Dermis microvascular lymphatic vessel endothelial cell (primary cell): ENCODE measurements around the gene MAP2K6. TPM values are rescaled to one million over a fixed set of nuclear protein-coding genes. Genes with fewer than 3 reads are reported as not detected.
A peak's percentile ranks its signal among the peaks of the same experiment; 100 is the strongest.

Experiments
- DNase-seq, 2 donors: peaks; one replicate each; pipeline versions ENCODE4 v3.0.0 to v3.0.0-alpha.2; 2010; ENCODE audit warnings: low read depth in 2 of 2
- total RNA-seq: library from RNA; depleted of rRNA; stranded (reverse); fragments of >200 nt; gene quantifications from 2 replicates; pipeline ENCODE4 v1.2.1, GENCODE V29; 2014

MAP2K6 gene
- total RNA-seq, 1 donor from 2014 or later: 7.3 TPM

DNA sequence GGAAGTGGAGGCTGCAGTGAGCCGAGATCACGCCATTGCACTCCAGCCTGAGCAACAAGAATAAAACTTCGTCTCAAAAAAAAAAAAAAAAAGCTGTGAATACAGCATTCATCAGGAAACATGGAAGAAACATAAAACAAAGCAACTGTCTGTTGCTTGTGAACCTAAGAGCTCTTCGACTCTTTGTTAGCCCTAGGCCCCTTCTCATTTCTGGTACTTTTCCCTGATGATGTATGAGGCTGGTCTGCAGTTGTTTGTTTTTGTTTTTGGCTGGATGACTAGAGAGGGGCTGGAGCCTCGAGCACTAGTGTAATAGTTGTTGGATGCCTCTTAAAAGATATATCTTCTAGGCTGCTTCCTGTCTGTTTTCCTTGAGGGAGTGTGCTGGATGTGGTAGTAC, 113.5 kb downstream of the MAP2K6 start:
- DNase-seq: no peak

DNA sequence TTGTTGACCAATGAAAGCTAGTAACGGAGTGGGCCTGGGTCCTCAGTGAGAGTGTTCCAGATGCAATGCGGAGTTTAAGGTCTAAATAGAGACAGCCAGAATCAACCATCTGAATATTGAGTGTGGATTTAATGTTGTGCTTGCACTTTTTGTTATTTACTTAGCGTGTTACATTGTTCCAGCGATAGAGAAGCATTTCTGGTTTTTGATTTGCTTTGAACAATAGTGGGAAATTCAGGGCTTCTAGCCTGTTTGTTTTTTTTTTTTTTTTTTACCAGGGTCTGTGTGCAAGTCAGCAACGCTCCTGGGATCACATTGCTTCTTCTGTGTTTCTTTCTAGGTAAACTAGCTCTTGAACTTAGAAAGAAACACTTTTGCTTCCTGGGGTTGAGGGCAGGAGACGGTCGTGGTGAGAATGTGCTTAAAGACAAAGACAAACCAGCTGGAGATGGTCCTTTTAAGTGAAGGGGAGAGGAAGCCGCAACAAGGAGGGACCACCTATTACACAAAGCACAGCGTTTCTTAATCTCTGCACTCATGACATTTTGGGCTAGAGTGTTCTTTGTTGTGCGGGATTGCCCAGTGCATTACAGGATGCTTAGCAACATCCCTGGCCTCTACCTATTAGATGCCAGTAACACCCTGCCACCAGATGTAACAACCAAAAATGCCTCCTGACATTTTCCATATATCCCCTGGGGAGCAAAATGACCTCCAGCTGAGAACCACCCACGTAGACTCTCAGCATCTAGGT, 119.2 kb downstream of the MAP2K6 start:
- peak; percentile 16 to 70 for DNase-seq

DNA sequence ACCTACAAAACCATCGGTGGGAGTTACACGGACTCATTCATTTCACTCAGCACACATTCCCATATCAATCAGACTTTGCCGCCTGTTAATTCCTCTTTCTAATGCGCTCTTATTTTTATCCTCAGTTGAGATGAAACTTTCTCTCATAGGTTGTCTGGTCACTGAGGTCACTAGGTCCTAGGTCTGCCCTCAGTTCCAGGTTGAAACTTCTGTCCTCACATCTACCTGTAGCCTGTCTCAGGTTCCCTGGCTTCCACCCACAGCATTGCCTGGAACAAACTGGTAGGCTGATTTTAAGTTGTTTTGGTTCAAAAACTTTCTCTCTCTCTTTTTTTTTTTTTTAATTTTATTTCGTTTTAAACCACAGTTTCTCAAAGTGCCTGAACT, 119.7 kb downstream of the MAP2K6 start:
- DNase-seq: no peak

DNA sequence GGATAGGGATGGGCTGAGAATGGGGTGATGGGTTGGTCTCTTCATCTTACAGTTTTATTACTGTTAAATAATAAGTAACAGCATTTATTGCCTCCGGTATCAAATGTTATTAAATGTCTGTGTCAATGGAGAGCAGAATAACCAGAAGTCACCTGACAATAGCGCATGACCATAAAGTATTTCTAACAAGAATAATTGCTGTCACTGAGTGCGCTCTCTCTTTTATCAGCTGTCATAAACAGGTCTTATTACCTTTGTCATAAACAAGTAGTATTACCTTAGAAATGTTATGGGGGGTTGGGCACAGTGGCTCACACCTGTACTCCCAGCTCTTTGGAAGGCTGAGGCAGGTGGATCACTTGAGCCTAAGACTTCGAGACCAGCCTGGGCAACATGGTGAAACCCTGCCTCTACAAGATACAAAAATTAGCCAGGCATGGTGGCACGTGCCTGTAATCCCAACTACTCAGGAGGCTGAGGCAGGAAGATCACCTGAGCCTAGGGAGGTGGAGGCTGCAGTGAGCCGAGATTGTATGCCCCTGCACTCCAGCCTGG, 120.6 kb downstream of the MAP2K6 start:
- DNase-seq: no peak

DNA sequence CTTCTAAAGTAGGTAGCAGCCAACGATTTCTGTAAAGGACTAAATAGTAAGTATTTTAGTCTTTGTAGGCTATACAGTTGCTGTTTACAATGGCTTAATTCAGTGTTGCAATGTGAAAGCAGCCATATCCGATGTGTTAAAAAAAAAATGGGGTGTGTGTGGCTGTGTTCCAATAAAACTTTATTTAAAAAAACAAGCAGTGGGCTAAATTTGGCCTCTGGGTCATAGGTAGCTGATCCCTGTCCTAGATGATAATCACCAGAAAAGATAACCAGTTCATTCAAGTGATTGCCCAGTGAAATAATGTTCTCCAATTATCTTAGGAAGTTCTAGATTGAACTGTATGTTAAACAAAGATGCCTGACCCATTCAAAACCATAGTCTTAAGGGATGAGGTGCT, 124.3 kb downstream of the MAP2K6 start:
- DNase-seq: no peak

DNA sequence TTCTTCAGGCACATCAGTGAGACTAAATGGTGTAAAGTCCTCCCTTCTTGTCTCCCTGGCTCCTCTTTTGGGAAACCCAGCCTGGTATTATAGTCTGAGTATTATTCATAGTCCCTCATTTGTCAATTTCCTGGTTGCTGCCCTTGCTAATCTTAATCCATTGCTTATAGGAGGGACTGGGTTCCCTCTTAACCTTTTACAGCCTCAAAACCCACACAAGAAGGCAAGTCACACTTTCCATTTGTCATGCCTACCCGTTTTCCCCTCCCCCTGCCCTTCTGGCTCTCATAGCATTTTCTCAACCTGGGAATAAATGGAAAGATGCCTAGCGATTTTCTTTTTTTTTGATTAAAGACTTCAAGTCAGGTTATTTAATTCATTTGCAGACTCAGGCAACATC, 124.8 kb downstream of the MAP2K6 start:
- DNase-seq: no peak

DNA sequence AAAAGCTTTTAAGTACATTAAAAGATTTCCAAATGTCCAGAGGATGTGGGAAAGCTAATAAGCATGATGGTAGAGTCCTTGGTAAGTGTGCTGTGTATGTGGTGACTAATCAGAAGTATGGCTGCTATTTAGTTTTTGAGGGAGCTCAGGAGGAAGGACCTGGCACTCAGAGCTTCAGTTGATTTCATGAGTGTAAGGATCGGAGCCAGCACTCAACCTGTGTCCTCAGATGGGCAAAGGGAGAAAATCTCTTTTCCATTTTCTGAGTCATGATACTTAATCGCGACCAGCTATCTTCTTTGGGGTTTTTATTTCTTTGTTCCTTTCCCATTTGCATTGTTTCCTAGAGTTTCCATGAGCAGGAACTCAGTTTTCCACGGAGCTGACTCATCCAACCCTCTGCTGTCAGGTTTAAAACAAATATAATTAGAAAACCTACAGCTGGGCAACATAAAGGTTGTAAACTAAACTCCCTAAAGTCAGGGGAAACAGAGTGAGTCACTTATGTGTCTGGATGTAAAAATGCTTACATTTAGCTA, 125.4 kb downstream of the MAP2K6 start:
- DNase-seq: peak; percentile 69 to 95

DNA sequence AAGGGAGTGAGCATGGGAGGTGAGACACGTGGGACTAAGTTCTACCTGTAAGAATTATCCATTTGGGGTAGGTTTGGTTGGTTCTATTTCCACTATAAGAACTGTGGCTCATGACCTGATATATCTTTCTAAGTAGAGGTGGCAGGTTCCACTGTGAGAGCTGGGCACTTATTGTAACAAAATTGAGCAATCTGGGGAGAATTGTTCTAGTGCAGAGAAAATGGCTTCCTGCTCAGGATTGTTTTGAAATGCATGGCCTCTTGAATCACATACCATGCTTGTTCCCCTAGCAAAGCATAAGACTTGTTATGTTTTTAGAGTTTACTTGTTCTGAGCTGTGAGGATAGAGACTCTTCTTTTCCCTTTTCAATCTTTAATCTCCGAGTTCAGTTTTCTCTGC, 125.9 kb downstream of the MAP2K6 start:
- no peak for DNase-seq

DNA sequence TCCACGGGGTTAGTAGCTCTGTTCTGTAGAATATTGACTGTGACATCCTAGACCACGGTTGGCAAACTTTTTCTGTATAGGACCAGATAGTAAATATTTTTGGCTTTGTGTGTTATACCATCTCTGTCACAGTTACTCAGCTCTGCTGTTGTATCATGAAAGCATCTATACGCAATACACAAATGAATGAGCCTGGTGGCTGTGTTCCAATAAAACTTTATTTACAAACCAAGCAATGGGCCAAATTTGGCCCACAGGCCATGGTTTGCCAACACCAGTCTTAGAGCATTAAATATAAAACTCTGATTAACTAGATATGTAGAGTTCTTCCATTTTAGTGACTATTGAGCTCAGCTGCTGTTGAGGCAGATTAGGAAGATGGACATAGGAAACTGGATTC, 132.7 kb downstream of the MAP2K6 start:
- no peak for DNase-seq

DNA sequence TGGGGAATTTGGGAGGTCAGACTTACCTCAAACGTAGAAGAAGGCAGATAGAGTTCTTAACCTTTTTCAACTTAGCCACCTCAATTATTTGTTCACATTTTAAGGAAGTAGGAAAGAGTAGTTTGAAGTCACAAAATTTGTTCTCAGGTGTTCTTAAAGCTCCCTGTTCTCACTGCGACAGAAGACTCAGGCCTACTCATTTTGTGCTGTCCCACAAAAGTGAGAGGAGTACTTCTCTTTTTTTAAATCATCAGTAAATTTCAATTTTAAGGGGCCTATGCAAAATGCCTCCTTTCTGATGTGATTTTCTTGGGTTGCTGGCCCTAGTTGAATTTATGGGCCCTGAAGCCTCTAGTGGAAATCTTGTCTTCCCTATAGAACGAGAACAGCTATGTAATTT, 133.4 kb downstream of the MAP2K6 start:
- DNase-seq: no peak

DNA sequence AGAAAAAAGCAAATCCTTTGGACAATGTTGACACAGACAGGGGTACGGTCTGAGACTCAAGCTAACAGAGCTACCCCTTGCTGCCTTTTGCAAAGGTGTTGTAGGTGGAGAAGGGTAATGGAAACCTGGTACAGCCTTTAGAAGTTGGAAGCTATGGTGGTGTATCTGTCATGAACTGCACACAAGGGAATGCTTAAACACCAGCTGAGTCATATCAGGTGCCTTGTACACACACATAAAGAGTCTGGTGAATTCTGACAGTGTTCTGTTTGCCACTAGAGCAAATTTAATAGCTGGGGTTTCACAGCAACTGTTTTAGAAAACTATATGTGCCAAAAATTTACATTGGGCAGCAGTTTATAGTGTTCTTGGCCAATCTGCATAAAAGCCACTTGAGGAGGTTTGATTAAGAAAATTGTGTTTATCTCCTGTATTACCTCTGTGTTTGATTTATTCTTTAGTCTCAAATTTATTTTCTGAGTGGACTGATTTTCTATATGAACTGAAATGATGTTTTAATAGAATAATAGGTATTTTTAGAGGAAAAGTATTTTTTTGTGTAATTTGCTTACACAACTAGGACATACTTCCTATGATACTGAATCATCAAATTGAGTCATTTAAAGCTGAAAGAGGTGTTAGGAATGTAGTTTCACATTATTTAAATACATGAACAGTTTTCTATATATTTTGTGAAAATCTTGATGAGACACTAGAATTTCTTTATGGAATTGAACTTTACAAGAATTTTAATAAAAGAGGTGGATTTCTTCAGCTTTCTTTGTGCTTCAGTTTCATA, 136.9 kb downstream of the MAP2K6 start:
- peak in 1 of 2 donors; percentile 19 for DNase-seq

DNA sequence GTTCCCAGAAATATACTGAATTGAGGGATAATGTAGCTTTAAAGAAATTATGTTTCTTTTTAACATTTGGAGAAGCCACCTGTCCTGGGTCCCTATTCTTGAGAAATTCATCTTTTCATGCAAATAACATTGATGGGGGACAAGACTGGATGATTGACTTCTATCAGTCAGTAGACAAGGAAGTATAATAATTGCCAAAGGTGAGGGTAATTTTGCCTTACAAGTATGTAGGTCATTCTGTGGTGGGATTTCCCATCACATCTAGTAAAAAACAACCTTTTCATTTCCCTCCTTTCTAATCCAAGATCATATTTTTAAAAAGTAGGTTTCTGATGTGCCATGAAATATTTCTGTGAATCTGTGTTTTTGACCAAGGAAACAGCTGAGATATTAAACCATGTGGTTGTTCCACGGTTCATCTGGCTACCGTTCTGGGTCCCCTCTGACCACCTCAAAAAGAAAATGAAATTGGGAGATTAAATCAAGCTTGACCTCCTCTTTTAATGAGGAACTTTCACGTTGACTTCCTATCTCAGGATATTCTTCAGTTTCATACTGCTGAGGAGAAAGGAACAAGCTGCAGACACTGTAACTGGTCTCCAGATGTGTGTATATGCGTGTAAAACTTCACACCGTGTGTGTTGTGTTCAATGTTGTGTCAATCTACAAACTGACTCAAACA, 138.6 kb downstream of the MAP2K6 start:
- DNase-seq: no peak

DNA sequence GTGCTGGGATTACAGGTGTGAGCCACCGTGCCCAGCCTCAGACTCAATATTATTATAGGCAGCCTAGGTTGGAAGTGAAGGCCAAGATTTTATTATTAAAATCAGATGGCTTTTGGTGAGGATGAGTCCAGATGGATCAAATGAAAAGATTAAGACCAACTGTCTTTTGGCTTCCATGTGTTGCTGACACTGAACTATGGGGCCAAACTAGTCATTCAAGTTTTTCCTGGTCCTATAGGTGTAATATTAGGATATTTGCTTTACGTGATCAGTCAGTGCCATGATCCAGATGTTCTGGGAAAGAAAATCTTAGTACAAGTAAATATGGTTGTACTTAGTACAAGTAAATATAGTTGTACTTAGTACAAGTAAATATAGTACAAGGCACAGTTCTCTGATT, 140.6 kb downstream of the MAP2K6 start:
- no peak for DNase-seq

DNA sequence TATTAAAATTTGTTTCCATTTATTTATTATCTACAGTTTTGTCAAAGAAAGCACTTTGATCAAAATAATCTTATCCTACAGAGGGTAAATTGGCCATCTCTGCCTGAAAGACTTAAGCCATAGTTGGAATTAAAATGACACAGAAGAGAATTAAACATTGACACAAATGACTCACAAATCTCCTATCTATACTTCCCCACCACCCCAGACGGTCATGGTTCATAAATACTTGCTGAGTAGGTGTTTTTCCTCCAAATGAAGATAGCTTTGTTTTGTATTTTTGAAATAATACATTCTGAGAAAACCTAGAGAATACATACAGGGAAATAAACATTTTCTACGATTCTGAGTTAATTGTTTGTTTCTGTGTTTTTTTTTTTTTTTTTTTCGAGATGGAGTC, 142.8 kb downstream of the MAP2K6 start:
- no peak for DNase-seq

DNA sequence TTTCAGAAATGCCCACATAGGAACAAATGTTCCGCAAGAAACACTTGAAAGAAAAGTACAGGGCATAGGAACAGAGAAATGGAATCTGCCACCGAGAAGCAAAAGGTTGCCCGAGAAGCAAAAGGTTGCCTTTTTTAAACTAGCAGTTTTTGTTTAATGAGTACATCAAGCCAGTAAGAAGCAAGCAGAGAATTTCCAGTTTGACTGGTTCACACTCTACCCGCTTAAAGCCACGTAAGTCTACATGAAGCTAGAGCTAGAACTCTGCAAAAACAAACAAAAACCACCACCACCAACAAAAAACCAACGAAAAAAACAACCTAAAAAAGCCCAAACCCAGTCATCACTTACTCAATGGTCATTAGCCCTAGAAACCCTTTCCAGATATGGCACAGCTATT, 144.3 kb downstream of the MAP2K6 start:
- no peak for DNase-seq

DNA sequence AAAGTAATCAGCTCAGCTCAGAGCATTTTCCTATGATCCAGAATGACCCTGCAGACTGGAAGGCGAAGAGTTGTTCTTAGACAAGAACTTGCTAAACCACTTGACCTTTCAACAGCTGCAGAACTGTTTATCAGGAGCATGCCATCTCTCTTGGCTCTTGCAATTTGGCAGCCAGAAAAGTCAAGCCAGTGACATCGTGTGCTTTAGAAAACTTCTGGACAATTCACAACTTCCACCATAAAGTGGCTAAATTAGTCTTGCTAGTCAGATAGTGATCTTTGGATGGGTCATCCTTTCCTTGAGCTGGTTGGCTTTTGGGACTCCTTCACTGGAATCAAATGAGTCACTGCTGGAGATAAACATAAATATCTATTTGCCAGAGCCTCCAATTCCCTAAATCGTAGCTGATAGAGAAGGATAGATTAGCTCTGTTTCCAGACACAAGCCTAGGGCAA, 146.5 kb downstream of the MAP2K6 start:
- DNase-seq: no peak

DNA sequence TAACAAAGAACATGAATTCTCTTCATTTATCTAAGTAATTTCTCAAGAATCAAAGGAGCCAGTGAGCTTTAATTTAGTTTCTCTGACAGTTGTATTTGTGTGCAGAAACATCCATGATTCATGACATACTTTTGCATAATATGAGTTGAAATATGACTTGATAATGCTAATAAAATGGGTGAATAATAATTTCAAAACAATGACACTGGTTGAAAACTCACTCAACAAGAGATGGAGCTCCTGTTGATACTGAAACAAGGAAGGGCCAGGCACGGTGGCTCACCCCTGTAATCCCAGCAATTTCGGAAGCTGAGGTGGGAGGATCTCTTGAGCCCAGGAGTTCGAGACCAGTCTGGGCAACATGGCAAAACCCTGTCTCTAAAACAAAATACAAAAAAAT, 147.0 kb downstream of the MAP2K6 start:
- DNase-seq: no peak

DNA sequence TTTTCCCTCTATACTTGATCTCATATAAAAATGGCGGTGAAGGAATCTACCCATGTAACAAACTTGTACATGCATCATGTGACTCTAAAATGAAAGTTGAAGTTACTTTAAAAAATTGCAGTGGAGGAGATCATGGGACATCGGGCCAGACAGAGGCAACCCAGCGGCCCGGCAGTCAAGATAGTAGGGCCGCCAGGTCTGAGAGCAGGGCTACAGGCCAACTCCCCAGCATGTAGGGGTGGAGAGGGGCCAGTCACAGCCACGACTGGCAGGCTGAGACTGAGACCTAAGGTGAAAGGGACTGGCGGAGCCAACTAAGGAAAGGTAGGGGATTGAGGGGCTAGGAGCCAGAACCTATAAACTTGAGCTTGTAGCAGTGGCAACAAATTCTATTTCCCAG, 150.9 kb downstream of the MAP2K6 start:
- no peak for DNase-seq

DNA sequence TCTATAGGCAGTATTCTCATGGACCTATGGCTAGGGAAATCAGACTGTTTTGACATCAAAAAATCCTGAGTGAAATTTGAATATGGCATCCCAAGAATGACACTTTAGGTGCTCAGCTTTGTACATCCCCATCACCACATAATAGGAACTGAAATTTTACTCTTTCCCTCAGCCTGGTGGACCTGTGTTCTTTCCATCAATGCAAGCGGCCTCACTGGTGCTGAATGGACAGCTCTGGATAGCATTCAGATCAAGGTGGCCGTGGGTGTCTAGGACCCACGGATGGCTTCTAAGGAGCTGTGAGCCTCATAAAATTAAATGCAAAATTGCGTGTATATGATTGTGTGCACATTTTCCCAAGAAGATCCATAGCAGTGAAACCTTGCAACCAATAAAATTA, 152.6 kb downstream of the MAP2K6 start:
- DNase-seq: peak in 1 of 2 donors; percentile 12

DNA sequence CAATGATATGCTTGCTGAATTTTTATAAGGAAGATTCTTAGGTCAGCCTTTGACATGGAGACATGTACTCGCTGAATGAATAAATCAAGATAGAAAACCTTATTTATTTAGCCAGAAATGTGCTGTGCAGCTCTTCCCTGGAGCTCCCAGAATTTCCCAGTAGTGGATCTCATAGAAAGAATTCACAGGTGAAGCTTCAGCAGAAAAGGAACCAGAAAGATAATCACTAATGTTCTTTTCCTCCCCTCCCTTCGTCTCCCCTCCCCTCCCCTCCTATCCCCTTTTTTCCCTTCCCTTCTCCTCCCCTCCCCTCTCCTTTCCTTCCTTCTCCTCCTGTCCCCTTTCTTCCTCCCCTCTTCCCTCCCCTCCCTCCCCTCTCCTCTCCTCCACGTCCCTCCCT, 158.2 kb downstream of the MAP2K6 start:
- DNase-seq: no peak

DNA sequence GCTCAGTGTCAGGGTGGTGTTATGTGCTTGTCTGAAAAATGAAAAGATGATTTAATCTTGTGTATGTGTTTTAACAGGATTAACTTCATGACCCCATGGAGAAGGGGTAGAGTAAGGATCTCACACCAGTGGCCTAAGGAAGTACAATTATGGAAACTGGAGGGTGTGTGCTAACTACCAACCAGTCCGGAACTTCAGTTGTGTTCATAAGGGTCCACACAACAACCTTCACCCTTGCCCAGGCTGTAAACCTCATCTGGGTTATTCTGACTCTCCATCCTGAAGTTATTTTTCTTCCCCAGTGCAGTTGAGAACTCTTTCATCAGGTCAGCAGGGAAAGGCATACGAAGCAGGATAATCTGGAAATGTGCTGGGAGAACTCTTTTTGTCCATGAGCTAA, 158.9 kb downstream of the MAP2K6 start:
- DNase-seq: no peak
